ENCODE results near the gene SSH2.

- TF ChIP-seq CTCF (IDR thresholded peaks at IDR 0.05; ENCODE audit: borderline replicate concordance, extremely low read depth, low read length, poor library complexity, severe bottlenecking), result no peak
- no peak for TF ChIP-seq EZH2 (IDR thresholded peaks at IDR 0.05; ENCODE audit: borderline replicate concordance, low read depth, low read length, severe bottlenecking)
Measured at GRCh38 chr17:29698837-29699236, 231.2 kb downstream of the SSH2 start.
